NCI-H2029 (cell line): Measurements from ENCODE around the gene POLR2C.
A peak's percentile ranks its signal among the peaks of the same experiment; 100 is the strongest.
"Not testable (repeated sequence)": the region's sequence is repeated elsewhere in the genome, so short reads cannot be mapped to it uniquely, and the experiment has no call there.

ENCODE experiments used
- DNase-seq: peaks from one replicate; lab custom pipeline; 2025; lab: John Stamatoyannopoulos, UW

POLR2C gene

GRCh38 chr16:57479976-57480753 is 17.7 kb downstream of the POLR2C start:
- DNase-seq: no peak

- DNase-seq: no peak
Observed at GRCh38 chr16:57480754-57481230, 18.3 kb downstream of the POLR2C start.

GRCh38 chr16:57481421-57481820 is 18.9 kb downstream of the POLR2C start:
- no peak for DNase-seq

- DNase-seq: no peak
Observed at GRCh38 chr16:57482845-57483545, 20.5 kb downstream of the POLR2C start.

GRCh38 chr16:57483725-57484514 is 21.4 kb downstream of the POLR2C start:
- no peak for DNase-seq

GRCh38 chr16:57484515-57485005 is 22.1 kb downstream of the POLR2C start:
- DNase-seq: no peak

GRCh38 chr16:57485091-57485915 is 22.8 kb downstream of the POLR2C start:
- no peak for DNase-seq

GRCh38 chr16:57485916-57486857 is 23.7 kb downstream of the POLR2C start, which contains the start of gene DOK4:
Gene DOK4 (minus strand): TSS chr16:57486493. CDS start chr16:57479507, 6,986 bp downstream.
- DNase-seq: peak; percentile 49

- no peak for DNase-seq
Observed at GRCh38 chr16:57486858-57487834, 24.7 kb downstream of the POLR2C start.

- DNase-seq: no peak
Observed at GRCh38 chr16:57489229-57489628, 26.8 kb downstream of the POLR2C start.

GRCh38 chr16:57493767-57494166 is 31.3 kb downstream of the POLR2C start:
- no peak for DNase-seq

- DNase-seq: no peak
Observed at GRCh38 chr16:57497121-57497520, 34.6 kb downstream of the POLR2C start.

- no peak for DNase-seq
Observed at GRCh38 chr16:57498031-57498430, 35.6 kb downstream of the POLR2C start.

- not testable (repeated sequence) for DNase-seq
Observed at GRCh38 chr16:57499941-57500340, 37.5 kb downstream of the POLR2C start.

- no peak for DNase-seq
Observed at GRCh38 chr16:57500578-57501111, 38.2 kb downstream of the POLR2C start.

GRCh38 chr16:57501492-57501891 is 39.0 kb downstream of the POLR2C start:
- DNase-seq: no peak

- DNase-seq: peak; percentile 57
Observed at GRCh38 chr16:57502048-57502775, 39.7 kb downstream of the POLR2C start.

GRCh38 chr16:57503366-57503765 is 40.9 kb downstream of the POLR2C start:
- peak; percentile 45 for DNase-seq
